Stromal cell of bone marrow (primary cell): ENCODE measurements around the gene LY9.
"Not testable (repeated sequence)": the region's sequence is repeated elsewhere in the genome, so short reads cannot be mapped to it uniquely, and the experiment has no call there.

Experiments used
- DNase-seq: peaks from one replicate; pipeline ENCODE4 v3.0.0-alpha.2; 2012; ENCODE audit warnings: low read depth

Gene LY9

DNA sequence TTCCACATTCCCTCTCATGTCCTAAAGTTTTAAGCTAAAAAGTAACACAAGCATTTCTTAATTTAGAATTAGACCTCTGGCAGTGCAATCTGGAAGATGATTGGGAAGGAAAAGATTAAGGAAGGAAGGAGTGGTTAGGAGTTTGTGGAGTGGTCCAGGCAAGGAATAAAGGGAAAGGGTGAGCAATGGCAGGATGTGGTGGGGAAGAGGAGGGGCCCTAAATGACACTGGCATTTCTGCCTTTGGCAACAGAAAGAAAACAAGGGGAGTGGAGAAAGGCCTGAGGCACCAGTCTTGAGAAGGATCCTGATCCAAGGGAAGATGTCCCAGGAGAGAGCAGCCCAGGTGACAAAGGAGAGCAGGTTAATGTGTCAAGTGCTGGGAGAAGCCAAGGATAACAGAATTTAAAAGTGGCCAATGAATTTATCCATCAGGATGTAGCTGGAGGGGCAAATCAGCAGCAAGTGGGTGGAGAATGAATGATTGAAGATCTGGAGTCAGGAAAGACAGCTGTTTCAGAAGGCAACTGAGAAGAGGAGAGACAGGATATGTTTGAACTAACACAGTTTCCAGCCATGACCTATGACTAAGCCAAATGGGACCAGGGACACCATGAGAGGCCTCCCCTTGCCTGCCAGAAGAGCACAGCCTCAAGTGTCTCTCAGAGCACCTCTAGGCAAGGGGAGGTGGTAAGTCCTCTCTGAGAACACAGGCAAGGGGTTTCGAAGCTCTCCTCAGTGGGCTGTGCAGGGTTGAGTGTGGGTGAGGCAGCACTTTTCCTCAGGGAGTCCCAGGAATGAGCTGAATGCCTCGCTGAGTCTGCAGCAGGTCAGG, 20.9 kb upstream of the LY9 start:
- DNase-seq, result no peak

DNA sequence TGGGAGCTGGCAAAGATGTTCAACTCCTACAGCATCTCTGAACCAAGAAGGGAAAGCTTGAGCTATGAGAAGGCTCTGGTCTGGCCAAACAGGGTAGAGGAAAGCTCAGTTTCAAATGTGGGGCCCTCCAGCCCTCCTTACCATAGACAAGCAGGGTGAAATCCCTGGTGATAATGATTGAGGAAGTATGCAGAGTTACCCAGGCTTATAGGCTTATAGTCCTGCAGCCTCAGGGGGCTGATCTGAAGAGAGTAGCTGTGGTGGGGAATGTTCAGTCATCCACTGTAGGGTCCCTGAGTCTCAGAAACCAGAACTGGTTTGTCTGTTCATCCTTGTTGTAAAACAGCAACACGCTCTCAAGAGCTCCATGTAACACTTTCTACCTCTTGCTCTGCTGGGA, 19.8 kb upstream of the LY9 start:
- no peak for DNase-seq

DNA sequence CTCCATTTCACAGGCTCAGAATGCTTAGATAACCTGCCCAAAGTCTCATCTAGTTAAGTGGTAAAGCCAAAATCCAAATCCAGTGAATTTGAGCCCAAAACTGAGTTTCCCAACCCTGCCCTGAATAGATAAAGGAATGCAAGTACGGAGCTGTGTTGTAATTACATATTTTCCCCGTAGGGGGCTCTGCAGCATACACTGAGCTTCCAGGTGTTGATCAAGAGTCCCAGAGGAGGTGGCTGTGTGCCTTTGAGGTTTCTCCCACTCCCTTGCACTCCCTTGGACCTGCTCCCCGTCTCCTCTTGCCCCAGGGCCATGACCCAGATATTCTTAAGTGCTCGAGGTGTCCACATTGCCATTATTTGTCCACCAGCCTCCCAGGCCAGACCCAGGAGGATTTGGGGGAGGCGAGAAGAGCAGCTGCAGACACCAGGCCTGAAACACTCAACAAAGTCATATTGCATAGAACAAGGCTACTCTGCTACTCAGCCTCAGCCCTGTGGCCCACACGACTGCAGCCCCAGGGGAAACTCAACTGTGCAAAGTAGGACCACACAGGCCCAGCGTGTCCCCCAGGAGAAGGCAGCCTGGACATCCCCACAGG, 18.4 kb upstream of the LY9 start:
- no peak for DNase-seq

DNA sequence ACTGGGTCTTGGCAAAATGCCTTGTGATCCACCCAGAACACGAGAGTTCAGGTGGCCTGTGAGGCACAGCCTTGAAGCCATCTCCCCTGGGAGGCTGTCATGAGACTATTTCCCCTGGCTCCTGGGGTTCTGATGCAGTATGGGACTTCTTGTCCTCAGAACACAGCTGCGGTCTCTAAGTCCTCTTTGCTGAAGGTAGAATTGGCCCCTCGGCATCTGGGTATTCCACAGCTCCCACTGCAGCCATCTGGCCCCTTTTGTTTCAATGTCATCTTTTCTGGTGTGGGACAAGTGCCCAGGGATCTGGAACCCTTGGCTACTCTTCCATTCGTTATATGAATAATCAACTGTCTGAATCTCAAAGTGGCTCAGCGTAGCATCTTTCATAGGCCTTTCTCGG, 17.0 kb upstream of the LY9 start:
- no peak for DNase-seq

DNA sequence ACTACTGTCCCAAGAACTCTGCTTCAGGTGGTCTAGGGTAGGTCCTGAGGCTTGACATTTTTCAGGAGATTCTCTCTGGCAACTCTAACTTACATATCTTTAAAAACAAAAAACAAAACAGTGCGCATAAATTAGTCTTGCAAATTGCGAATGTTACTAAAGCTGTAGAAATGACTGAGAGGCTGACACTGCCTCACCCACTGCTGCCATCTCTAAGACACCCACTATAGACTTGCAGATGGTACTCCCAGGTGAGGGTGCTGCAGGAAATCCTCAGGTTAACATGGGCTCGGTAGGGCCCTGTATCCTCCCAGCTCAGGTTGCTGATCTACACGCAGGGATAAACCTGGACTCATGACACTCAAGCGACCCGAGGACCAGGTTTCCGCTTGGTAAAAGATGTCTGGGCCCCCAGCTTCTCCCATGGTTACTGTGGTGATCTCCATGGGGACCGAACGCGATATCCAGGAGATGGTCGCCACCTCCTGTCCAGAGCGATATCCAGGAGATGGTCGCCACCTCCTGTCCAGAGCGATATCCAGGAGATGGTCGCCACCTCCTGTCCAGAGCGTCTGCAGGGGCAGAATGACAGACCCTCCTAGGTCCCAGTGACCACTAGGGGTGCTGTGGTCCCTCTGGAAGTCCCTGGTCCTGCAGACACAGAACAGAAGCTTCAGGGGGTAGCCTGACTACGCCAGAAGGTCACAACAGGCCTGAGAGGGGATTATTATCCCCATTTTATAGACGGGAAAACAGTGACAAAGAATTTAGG, 16.2 kb upstream of the LY9 start:
- no peak for DNase-seq

DNA sequence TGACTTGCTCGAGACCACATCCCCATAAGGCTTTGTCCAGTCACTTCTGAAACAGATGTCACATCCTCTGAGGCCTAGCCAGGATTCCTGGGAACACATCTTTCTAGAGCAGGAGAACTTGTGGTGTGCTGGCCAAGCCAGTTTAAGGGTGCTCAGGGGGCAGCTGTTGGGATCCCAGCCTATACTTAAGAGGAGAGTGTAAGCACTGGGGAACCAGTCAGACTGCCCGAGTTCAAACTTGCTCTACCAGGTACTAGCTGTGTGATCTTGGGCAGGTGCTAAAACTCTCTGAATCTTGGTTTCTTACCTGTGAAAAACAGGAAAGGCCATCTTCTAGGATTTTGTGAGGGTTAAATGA, 15.6 kb upstream of the LY9 start:
- DNase-seq, result no peak

DNA sequence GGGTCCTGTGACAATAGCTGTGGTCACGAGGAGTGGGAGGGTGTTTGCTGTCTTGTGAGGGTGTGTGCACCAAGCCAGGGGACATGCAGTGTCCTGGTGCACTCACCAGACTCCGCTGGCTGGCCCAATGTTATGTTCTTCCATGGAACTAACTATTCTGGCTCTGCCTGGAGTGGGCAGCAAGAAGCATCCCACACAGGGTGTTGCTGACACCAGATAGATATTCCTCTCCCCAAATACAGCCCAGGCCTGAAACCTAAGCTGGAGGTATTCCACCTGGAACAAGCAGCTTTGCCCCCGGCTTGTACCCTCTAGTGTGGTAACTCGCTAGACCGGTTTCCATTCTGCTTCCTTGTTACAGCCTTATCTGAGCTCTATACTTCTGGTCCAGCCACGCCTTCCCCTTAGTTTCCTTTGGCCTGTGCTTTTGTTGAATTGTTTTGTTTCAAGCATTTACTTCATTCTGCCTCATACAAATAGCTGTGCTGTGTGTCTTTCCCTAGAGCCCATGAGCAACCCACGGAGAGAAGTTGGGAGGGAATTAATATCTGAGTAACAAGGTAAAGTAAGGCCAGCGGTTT, 14.7 kb upstream of the LY9 start:
- DNase-seq, result no peak

DNA sequence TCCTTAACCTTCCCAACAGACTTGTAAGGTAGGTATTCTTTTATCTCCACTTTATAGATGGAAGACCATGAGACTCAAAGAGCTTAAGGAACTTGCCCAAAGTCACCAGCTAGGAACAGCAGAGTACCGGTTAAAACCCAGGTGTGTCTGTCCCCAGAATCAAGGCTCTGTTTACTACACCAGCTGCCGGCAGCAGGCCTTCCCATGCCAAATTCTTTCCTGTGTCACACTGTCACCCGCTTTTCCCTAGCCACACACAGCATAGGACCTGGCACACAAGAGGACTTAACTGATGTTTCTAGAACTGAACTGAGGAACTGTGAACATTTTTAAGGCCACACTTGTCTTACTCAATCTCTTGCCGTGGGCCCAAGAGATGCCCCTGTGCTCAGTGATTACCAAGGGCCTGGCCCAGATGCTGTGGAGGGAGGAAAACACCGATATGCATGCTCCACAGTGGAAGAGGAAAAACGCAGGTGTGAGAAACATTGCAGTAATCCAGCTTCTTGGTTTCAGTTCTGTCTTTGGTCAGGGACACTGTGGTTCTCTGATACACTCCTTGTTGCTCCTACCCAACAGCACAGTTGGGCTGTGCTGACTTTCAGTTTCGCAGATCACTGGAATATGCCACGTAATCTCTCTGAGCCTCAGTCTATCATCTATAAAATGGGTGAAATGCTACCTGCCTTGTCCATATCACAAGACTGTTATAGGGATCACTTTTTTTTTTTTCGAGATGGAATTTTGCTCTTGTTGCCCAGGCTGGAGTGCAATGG, 13.9 kb upstream of the LY9 start:
- no peak for DNase-seq

DNA sequence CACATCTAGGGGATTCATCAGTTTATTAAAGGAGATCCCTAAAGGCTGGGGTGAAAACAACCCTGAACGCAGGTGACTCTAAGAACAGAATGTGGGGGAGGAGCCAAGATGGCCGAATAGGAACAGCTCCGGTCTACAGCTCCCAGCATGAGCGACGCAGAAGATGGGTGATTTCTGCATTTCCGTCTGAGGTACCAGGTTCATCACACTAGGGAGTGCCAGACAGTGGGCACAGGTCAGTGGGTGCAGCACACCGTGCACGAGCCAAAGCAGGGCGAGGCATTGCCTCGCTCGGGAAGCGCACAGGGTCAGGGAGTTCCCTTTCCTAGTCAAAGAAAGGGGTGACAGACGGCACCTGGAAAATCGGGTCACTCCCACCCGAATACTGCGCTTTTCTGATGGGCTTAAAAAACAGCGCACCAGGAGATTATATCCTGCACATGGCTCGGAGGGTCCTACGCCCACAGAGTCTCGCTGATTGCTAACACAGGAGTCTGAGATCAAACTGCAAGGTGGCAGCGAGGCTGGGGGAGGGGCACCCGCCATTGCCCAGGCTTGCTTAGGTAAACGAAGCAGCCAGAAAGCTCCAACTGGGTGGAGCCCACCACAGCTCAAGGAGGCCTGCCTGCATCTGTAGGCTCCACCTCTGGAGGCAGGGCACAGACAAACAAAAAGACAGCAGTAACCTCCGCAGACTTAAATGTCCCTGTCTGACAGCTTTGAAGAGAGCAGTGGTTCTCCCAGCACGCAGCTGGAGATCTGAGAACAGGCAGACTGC, 12.8 kb upstream of the LY9 start:
- not testable (repeated sequence) for DNase-seq

DNA sequence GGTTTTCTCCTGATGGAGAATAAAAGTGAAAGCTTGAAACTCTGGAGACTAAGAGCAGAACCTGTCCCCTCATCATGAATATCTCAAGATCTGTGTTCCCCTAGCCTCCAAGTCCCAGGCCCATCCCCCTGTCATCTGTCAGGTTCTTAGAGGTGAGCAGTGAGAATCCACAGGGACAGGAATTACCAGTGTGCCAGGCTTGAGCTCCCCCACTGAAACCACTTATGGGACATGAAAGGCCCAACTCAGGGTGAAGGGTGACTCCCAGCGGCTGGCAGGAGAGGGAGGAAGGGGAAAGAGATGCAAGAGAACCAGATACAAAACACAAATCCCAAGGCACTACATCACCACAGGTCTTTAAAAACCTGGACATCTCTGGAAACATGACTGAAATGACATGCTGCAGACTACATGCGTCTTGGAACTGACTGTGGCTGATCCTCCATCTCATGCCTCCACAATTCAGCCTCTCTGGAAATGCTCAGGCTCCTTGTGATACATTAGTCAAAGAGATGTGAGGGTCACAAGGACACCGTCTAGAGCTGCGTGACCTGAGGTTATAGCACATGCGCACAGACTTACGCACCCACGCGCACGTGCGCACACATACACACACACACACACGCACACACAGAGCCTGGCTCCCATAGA, 6.8 kb upstream of the LY9 start:
- no peak for DNase-seq

DNA sequence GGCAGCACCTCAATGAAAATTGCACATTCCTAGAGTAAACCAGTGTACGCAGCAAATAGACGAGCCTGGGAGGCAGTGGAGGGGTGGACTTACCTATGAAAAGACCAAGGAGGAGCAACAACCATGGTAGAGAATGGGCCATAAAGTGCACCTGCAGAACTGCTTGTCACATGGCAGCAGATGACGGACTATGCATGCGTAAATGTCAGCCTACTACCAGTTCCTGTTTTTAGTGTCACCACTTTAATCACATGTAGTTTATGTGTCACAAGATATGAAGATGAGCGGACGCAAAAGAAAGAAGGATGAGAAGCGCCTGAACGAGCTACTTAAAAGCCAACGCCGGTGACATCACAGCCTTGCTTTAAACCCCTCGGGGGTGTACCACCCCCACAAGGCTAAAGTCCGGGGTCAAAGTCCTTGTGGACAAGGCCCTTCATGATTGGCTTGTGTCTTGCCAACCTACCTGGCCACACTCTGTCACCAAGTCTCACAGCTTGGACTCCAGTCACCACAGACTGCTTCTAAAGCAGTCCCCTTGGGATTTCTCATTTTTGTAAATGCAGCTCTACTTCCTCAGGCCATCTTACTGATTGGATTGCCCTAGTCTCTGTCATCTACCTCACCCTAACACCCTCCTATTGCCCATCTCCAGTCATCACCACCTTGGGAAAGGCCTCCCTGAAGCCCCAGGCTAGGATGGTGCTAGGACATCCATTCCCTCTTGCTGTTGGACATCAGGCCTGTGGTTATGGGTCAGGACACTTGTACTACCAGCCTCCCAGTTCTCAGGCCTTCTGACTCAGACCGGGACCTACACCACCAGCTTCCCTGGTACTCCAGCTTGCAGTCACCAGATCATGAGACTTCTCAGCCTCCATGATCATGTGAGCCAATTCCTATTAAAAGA, 6.0 kb upstream of the LY9 start:
- no peak for DNase-seq

DNA sequence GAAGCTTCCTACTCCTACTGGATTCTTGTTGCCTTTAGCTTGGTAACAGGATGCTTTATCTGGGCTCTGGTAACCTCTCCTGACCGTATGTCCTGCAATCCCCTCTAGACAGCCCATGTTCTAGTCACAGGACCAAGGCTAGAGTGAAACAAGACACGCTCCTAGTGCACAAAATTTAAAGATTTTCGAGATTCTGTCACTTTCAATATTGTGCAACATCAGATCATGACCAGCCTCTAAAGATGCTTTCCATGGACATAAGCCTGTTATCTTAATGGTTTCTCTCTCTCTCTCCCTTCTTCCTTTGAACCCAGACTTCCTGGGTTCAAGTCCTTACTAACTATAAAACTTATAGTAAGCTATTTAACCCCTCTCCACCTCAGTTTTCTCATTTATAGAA, 1.6 kb upstream of the LY9 start:
- no peak for DNase-seq

DNA sequence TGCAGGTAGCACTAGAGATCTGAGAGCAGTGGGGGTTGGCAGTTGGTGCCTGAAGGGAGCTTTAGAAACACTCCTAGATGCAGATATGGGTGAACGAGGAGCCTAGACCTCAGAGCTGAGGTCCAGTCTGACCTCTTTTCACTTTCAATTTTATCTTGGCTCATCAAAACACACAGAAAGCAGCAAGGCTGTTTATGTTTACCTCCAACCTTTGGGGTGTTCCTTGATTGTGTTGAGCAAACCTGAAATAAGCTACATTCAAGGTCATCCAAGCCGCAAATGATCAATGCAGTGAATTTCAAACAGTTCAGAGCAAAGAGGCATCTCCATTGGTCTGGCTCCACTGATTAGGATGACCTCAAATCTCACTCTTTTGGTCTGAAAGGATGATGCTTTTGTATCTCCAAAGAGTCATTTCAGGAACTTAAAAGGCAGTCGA, 1.3 kb downstream of the LY9 start:
- DNase-seq, result no peak

DNA sequence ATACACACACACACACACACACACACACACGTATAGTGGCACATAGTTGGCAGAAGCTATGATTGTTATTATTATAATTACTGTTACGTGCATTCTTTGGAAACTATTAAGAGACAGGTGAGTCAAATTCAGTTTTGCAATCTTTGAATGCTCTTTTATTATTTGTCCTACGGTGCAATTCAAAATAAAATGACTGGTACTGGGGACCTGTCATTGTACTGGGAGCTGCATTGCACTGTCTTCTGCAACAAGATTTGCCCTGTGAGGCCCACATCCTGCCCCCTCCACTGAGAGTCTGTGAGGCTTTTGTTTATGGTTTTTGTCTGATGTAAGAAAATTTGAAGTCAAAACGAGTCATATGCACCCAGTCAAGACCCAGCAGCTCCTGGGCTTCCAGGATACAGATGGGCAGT, 1.9 kb downstream of the LY9 start:
- no peak for DNase-seq

DNA sequence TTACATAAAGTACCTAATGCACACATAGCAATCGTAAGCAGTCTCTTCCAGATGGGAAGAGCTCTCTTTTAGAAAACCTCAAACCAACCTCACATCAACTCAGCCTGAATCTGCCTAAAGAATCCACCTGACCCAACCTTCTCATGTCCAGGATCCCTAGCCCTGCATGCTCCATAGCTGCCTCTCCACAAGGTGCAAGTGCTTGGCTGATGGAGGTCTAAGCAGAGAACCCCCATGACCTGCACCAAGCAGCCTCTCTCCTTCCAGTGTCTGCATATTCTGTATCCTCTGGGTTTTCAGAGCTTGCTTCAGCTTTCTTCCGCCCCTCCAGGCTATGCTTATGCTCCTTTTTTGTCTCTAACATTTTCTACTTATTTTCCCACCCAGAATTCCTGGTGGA, 2.5 kb downstream of the LY9 start:
- DNase-seq, result no peak

DNA sequence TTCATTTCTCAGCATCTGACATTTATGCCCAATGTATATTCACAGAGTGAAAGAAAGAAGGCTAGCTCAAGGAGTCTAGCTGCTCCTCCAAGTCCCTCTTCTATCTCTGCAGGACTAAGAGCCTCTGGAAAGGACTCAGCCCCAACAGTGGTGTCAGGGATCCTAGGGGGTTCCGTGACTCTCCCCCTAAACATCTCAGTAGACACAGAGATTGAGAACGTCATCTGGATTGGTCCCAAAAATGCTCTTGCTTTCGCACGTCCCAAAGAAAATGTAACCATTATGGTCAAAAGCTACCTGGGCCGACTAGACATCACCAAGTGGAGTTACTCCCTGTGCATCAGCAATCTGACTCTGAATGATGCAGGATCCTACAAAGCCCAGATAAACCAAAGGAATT, 3.7 kb downstream of the LY9 start:
- DNase-seq, result no peak

DNA sequence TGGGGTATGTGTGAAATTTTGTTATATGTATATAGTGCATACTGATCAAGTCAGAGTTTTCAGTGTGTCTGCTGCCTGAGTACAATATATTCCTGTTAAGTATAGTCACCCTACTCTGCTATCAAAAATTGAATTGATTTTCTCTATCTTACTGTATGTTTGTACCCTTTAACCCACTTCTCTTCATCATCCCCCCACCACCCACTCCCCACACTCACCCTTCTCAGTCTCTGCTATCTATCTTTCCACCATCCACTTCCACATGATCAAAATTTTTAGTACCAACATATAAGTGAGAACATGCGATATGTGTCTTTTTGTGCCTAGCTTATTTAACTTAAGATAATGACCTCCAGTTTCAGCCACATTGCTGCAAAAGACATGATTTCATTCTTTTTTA, 4.2 kb downstream of the LY9 start:
- DNase-seq, result no peak

DNA sequence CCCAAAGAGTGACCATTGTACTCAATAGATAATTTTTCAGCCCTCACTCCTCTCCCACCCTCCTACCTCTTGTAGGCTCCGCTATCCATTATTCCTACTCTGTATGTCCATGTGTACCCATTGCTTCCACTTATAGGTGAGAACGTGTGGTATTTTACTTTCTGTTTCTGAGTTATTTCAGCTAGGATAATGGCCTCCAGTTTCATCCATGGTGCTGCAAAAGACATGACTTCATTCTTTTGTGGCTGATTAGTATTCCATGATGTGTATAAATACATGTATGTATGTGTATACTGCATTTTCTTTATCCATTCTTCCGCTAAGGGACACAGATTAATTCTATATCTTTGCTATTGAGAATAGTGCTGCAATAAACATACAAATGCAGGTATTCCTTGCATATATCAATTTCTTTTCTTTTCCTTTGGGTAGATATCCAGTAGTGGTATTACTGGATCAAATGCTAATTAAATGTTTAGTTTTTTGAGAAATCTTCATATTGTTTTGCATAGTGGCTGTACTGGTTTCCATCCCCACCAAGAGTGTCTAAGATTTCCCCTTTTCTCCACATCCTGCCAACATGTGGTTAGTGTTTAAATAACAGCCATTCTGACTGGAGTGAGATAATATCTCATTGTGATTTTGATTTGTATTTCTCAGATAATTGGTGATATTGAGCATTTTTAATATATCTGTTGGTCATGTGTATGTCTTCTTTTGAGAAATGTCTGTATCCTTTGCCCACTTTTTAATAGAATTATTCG, 4.9 kb downstream of the LY9 start:
- no peak for DNase-seq
